Parathyroid adenoma (tissue), 2 donors: ENCODE data around the gene FOXI1.
A peak's percentile ranks its signal among the peaks of the same experiment; 100 is the strongest.

ENCODE experiments used
- H2AFZ ChIP-seq: fragments of 300-600 bp; sonication (generic); one replicate; pipeline ENCODE4 v1.7.0; 2017; ENCODE audit warnings: antibody characterized with exemption, mild to moderate bottlenecking
- H3K27ac ChIP-seq: fragments of 300-600 bp; sonication (generic); one replicate; pipeline ENCODE4 v1.7.0; 2017
- H3K27me3 ChIP-seq: fragments of 300-600 bp; sonication (generic); one replicate; pipeline ENCODE4 v1.7.0; 2017; ENCODE audit warnings: low read length; ENCODE audit not compliant: control insufficient read depth, insufficient read depth
- H3K36me3 ChIP-seq: fragments of 300-600 bp; sonication (generic); one replicate; pipeline ENCODE4 v1.7.0; 2017; ENCODE audit warnings: low read length; ENCODE audit not compliant: control insufficient read depth, insufficient read depth
- H3K4me1 ChIP-seq: fragments of 300-600 bp; sonication (generic); one replicate; pipeline ENCODE4 v1.7.0; 2017; ENCODE audit warnings: control low read depth
- H3K4me2 ChIP-seq: fragments of 300-600 bp; sonication (generic); one replicate; pipeline ENCODE4 v1.7.0; 2017; ENCODE audit warnings: low read length
- H3K4me3 ChIP-seq: fragments of 300-600 bp; sonication (generic); one replicate; pipeline ENCODE4 v1.7.0; 2017; ENCODE audit warnings: low read depth, low read length
- H3K79me2 ChIP-seq: fragments of 300-600 bp; sonication (generic); one replicate; pipeline ENCODE4 v1.7.0; 2017; ENCODE audit warnings: control low read depth
- H3K9ac ChIP-seq: fragments of 300-600 bp; sonication (generic); one replicate; pipeline ENCODE4 v1.7.0; 2017; ENCODE audit warnings: mild to moderate bottlenecking
- H3K9me3 ChIP-seq: fragments of 300-600 bp; sonication (generic); one replicate; pipeline ENCODE4 v1.7.0; 2017; ENCODE audit warnings: low read length; ENCODE audit not compliant: control insufficient read depth
- CTCF ChIP-seq: fragments of 300-600 bp; sonication (generic); IDR thresholded peaks from one replicate; pipeline ENCODE4 v1.7.0; 2017; ENCODE audit warnings: antibody characterized with exemption, mild to moderate bottlenecking
- donor health status: primary hyperparathyroidism.

Gene FOXI1

GRCh38 chr5:170150713-170151096 lies 45.0 kb downstream of the FOXI1 start:
- no peak overlapping the region for H3K4me3 ChIP-seq
- H3K9ac ChIP-seq = no peak overlapping the region
- H3K79me2 ChIP-seq = no peaks in the 10 kb centered on the region
- no peaks in the 10 kb centered on the region for H3K27me3 ChIP-seq
- no peak overlapping the region for H3K27ac ChIP-seq
- H3K4me1 ChIP-seq = no peaks in the 10 kb centered on the region
- no peaks in the 10 kb centered on the region for H3K36me3 ChIP-seq
- H2AFZ ChIP-seq = no peak overlapping the region
- TF ChIP-seq CTCF = no peak
- H3K9me3 ChIP-seq = no peaks in the 10 kb centered on the region
- H3K4me2 ChIP-seq = no peak overlapping the region

- Histone ChIP-seq H2AFZ (no peak overlapping the region), H3K9me3 (no peaks in the 10 kb centered on the region), H3K79me2 (no peaks in the 10 kb centered on the region), H3K9ac (no peak overlapping the region), H3K4me3 (no peak overlapping the region), H3K36me3 (no peaks in the 10 kb centered on the region), H3K4me2 (no peak overlapping the region), H3K27me3 (no peaks in the 10 kb centered on the region), H3K4me1 (no peaks in the 10 kb centered on the region), H3K27ac (no peak overlapping the region)
- TF ChIP-seq CTCF = no peak
Measured at GRCh38 chr5:170151097-170151831, 45.6 kb downstream of the FOXI1 start.

- Histone ChIP-seq H3K9me3 (no peaks in the 10 kb centered on the region), H3K27me3 (no peaks in the 10 kb centered on the region), H3K36me3 (no peaks in the 10 kb centered on the region), H3K27ac (no peak overlapping the region), H2AFZ (no peak overlapping the region), H3K9ac (no peak overlapping the region), H3K4me1 (no peaks in the 10 kb centered on the region), H3K4me3 (no peak overlapping the region), H3K4me2 (no peak overlapping the region), H3K79me2 (no peaks in the 10 kb centered on the region)
- TF ChIP-seq CTCF = no peak
Measured at GRCh38 chr5:170152767-170153166, 47.1 kb downstream of the FOXI1 start.

GRCh38 chr5:170154297-170154696 lies 48.6 kb downstream of the FOXI1 start:
- no peak overlapping the region for H3K9ac ChIP-seq
- H3K9me3 ChIP-seq = no peaks in the 10 kb centered on the region
- H3K27me3 ChIP-seq = no peaks in the 10 kb centered on the region
- H2AFZ ChIP-seq = no peak overlapping the region
- H3K4me2 ChIP-seq = no peak overlapping the region
- no peak for TF ChIP-seq CTCF
- no peaks in the 10 kb centered on the region for H3K79me2 ChIP-seq
- no peaks in the 10 kb centered on the region for H3K4me1 ChIP-seq
- H3K27ac ChIP-seq = no peak overlapping the region
- H3K4me3 ChIP-seq = no peak overlapping the region
- H3K36me3 ChIP-seq = no peaks in the 10 kb centered on the region

GRCh38 chr5:170154744-170155143 lies 49.0 kb downstream of the FOXI1 start:
- Histone ChIP-seq H3K27me3 (no peaks in the 10 kb centered on the region), H3K27ac (no peak overlapping the region), H3K4me3 (no peak overlapping the region), H3K36me3 (no peaks in the 10 kb centered on the region), H3K4me1 (no peaks in the 10 kb centered on the region), H3K9me3 (no peaks in the 10 kb centered on the region), H3K9ac (no peak overlapping the region), H3K79me2 (no peaks in the 10 kb centered on the region), H3K4me2 (no peak overlapping the region), H2AFZ (peak overlapping the region; percentile 15)
- no peak for TF ChIP-seq CTCF
